Activated T-helper 1 cell treated with anti-CD3 and anti-CD28 coated beads, Interleukin-12 subunit alpha, Interleukin-12 subunit beta, Interleukin-2, Interleukin-4 antibody, amounts not matched to agents 30 ng/mL and 10 ng/mL and 1 ng/mL, durations not matched to agents 14 hours and 24 hours and 36 hours (primary cell): ENCODE measurements around the gene RC3H1. TPM values are rescaled to one million over a fixed set of nuclear protein-coding genes. Genes with fewer than 3 reads are reported as not detected.

Experiments used
- DNase-seq: peaks from one replicate; pipeline ENCODE4 v3.0.0; 2021; ENCODE audit warnings: low spot score
- H3K27ac Mint-ChIP-seq: one replicate; pipeline ENCODE4 v1.8.0; 2021; ENCODE audit warnings: mild to moderate bottlenecking, mixed read lengths
- H3K27me3 Mint-ChIP-seq: one replicate; pipeline ENCODE4 v1.8.0; 2022; ENCODE audit warnings: mild to moderate bottlenecking, moderate library complexity, mixed read lengths; ENCODE audit not compliant: insufficient read depth
- H3K36me3 Mint-ChIP-seq: one replicate; pipeline ENCODE4 v1.8.0; 2021; ENCODE audit warnings: low read depth, mixed read lengths
- H3K4me1 Mint-ChIP-seq: one replicate; pipeline ENCODE4 v1.8.0; 2021; ENCODE audit warnings: low read depth, mixed read lengths
- H3K4me3 Mint-ChIP-seq: one replicate; pipeline ENCODE4 v1.8.0; 2021; ENCODE audit warnings: mild to moderate bottlenecking, moderate library complexity, mixed read lengths
- H3K9me3 Mint-ChIP-seq: one replicate; pipeline ENCODE4 v1.8.0; 2021; ENCODE audit warnings: mixed read lengths
- intact Hi-C: fragments of 100-400 bp; cut with micrococcal nuclease; formaldehyde crosslinking; loops from one replicate; pipeline ENCODE4 v1.15.1; 2024
- total RNA-seq: library from RNA; stranded (reverse); gene quantifications from 2 replicates; pipeline ENCODE4 v1.2.3, GENCODE V29; 2022

RC3H1 gene
- total RNA-seq, 1 donor from 2014 or later = 49.5 TPM

- Mint-ChIP-seq H3K4me1 (no peaks in the 10 kb centered on the region), H3K4me3 (no peak overlapping the region), H3K9me3 (no peaks in the 10 kb centered on the region), H3K27me3 (no peaks in the 10 kb centered on the region), H3K27ac (no peak overlapping the region), H3K36me3 (peaks cover 21% of the 10 kb centered on the region)
- no peak for DNase-seq
- intact Hi-C loops = no loop called here
Observed at GRCh38 chr1:173893611-173894010, 128.5 kb downstream of the RC3H1 start.

DNA sequence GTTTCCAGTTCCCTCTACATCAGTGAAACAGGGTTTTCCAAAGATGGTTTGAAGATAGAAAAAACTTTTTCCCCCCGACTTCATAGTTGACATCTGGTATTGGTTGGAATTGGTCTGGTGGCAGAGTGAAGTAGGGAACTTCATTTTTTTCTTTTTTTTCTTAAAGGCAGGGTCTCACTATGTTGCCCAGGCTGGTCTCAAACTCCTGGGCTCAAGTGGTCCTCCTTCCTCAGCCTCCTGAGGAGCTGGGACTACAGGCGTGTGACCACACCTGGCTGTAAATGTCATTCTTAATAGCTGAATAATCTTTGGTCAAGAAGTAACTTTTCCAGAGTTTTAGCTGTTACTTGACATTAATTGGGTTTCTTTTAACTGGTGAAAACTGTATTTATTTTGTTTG, 132.3 kb downstream of the RC3H1 start:
- intact Hi-C loops = no loop called here
- peaks cover 38% of the 10 kb centered on the region for H3K36me3 Mint-ChIP-seq
- H3K4me1 Mint-ChIP-seq = peaks cover 16% of the 10 kb centered on the region
- H3K9me3 Mint-ChIP-seq = no peaks in the 10 kb centered on the region
- H3K4me3 Mint-ChIP-seq = no peak overlapping the region
- DNase-seq = no peak
- no peaks in the 10 kb centered on the region for H3K27me3 Mint-ChIP-seq
- no peak overlapping the region for H3K27ac Mint-ChIP-seq

DNA sequence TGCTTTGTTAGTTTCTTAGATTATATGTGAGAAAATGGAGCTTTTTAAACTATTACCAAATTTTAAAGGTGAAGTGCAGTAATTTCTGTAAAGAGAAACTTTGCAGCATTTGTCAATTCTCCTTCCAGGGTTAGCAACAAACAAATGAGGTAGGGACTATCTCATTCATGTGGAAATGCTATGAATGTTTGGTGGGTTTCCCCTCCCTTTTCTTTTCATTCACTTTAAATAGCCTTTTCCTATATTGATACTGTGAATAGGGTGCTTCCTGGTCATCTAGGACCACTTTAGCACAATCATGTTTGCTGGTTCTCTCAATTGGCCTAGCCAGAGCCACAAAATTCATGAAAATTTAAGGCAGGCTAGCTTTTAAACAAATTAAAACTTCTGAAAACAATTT, 133.4 kb downstream of the RC3H1 start:
- no peak overlapping the region for H3K4me3 Mint-ChIP-seq
- peaks cover 16% of the 10 kb centered on the region for H3K4me1 Mint-ChIP-seq
- H3K27me3 Mint-ChIP-seq = no peaks in the 10 kb centered on the region
- peaks cover 31% of the 10 kb centered on the region for H3K36me3 Mint-ChIP-seq
- intact Hi-C loops = no loop called here
- H3K27ac Mint-ChIP-seq = no peak overlapping the region
- no peak for DNase-seq
- H3K9me3 Mint-ChIP-seq = no peaks in the 10 kb centered on the region

GRCh38 chr1:173887627-173888026, 134.5 kb downstream of the RC3H1 start:
- H3K27ac Mint-ChIP-seq = no peak overlapping the region
- intact Hi-C loops = no loop called here
- H3K9me3 Mint-ChIP-seq = no peaks in the 10 kb centered on the region
- DNase-seq = no peak
- H3K4me3 Mint-ChIP-seq = no peak overlapping the region
- peaks cover 16% of the 10 kb centered on the region for H3K4me1 Mint-ChIP-seq
- H3K27me3 Mint-ChIP-seq = no peaks in the 10 kb centered on the region
- H3K36me3 Mint-ChIP-seq = peaks cover 26% of the 10 kb centered on the region

GRCh38 chr1:173886746-173887611, 135.2 kb downstream of the RC3H1 start:
- H3K27ac Mint-ChIP-seq = no peak overlapping the region
- no peak overlapping the region for H3K4me3 Mint-ChIP-seq
- H3K36me3 Mint-ChIP-seq = peaks cover 25% of the 10 kb centered on the region
- no peaks in the 10 kb centered on the region for H3K27me3 Mint-ChIP-seq
- H3K9me3 Mint-ChIP-seq = no peaks in the 10 kb centered on the region
- intact Hi-C loops = no loop called here
- no peak for DNase-seq
- peaks cover 16% of the 10 kb centered on the region for H3K4me1 Mint-ChIP-seq

DNA sequence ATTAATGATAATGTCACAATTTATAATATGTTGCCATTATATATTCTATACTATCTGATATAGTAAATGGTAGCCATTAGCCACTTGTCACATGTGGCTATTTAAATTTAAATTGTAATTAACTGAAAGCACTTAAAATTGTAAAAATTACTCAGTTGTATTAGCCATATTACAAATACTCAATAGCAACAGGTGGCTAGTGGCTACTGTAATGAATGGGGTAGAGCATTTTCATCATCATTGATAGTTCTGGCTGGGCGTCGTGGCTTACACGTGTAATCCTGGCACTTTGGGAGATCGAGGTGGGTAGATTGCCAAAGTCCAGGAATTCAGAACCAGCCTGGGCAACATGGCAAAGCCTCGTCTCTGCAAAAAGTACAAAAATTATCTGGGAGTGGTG, 137.5 kb downstream of the RC3H1 start:
- no peak for DNase-seq
- H3K27me3 Mint-ChIP-seq = no peaks in the 10 kb centered on the region
- no peak overlapping the region for H3K4me3 Mint-ChIP-seq
- intact Hi-C loops = no loop called here
- H3K27ac Mint-ChIP-seq = no peak overlapping the region
- peaks cover 16% of the 10 kb centered on the region for H3K4me1 Mint-ChIP-seq
- no peaks in the 10 kb centered on the region for H3K9me3 Mint-ChIP-seq
- H3K36me3 Mint-ChIP-seq = peaks cover 24% of the 10 kb centered on the region

Other genes starting within 250 kb of the RC3H1 start
- 41.9 TPM in 2 replicates for gene DARS2, start 197.7 kb downstream of the RC3H1 start, total RNA-seq
- gene CENPL, start 197.5 kb downstream of the RC3H1 start, total RNA-seq = 23.6 and 25.7 TPM in 2 replicates
- gene GAS5, start 154.4 kb downstream of the RC3H1 start, total RNA-seq = 653 and 688 TPM in 2 replicates
- gene ZBTB37, start 154.0 kb downstream of the RC3H1 start, total RNA-seq = 9.2 and 9.4 TPM in 2 replicates
- 0.26 TPM in 1 of 2 replicates, not detected in the other for gene SERPINC1, start 105.0 kb downstream of the RC3H1 start, total RNA-seq
- gene RABGAP1L, start 137.2 kb upstream of the RC3H1 start, total RNA-seq = 40.6 and 41.0 TPM in 2 replicates